GM12873 (cell line): ENCODE measurements around the gene LZTR1.

Experiments
- CTCF ChIP-seq: IDR thresholded peaks from 2 replicates; pipeline ENCODE4 v1.5.1; 2012; ENCODE audit warnings: low read depth, mild to moderate bottlenecking, moderate library complexity, low read length, control low read depth; ENCODE audit not compliant: insufficient read depth; ENCODE audit errors: missing control alignments

Gene LZTR1

DNA sequence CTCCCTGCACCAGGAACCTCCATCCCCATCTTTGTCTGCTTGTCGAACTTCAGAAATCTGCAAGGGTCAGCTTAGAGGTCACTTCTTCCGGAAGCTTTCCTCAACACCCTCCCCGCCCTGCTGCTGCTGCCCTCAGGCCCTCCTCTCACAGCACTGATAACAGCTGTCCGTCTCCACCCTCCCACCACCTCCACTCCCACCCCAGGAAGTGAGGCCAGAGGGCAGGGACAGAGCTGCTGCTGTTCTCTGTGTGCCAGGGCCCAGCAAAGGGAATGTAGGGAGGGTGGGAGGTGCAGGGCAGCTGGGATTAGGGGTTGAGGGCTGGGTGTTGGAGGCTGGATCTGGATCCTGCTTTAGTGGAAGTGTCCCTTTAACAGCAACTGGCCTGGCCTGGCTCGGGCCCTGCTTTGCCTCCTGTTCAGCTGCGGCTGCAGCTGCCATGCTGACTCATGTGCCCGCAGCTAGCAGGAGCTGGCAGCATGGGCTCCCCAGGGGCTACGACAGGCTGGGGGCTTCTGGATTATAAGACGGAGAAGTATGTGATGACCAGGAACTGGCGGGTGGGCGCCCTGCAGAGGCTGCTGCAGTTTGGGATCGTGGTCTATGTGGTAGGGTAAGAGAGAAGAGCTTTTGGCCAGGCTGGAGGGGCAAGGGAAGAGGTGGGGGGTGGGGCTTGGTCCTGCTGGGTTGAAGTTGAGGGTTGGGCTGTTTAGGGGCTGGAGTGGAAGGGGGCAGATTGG is 32.8 kb downstream of the LZTR1 start, which contains the start of gene P2RX6:
Gene P2RX6, plus strand, starts transcription at position 440 of the 740 bp plus-strand sequence. Its CDS starts 10 bp downstream, at position 450.
- no peak for TF ChIP-seq CTCF

GRCh38 chr22:21015466-21016006 is 33.4 kb downstream of the LZTR1 start:
- no peak for TF ChIP-seq CTCF

- TF ChIP-seq CTCF, result no peak
Observed at GRCh38 chr22:21016644-21017420, 34.7 kb downstream of the LZTR1 start.

GRCh38 chr22:21018314-21018713 is 36.2 kb downstream of the LZTR1 start:
- TF ChIP-seq CTCF, result no peak

GRCh38 chr22:21020802-21021429 is 38.8 kb downstream of the LZTR1 start:
- peak; percentile 68 for TF ChIP-seq CTCF

- no peak for TF ChIP-seq CTCF
Observed at GRCh38 chr22:21022507-21022906, 40.4 kb downstream of the LZTR1 start.
